ENCODE measurements around the gene MADD.

The MADD gene

GRCh38 chr11:47249378-47249715 is 20.6 kb upstream of the MADD start:
- H3K4me1 ChIP-seq, result peaks cover 26% of the 10 kb centered on the region
- H3K9me3 ChIP-seq, result no peaks in the 10 kb centered on the region
- H3K27ac ChIP-seq, result peak overlapping the region; percentile 96
- H3K27me3 ChIP-seq, result no peaks in the 10 kb centered on the region
- H3K36me3 ChIP-seq, result peaks cover 31% of the 10 kb centered on the region
- TF ChIP-seq Cebpa-rat (IDR thresholded peaks at IDR 0.05), result no peak
- H3K4me3 ChIP-seq, result peak overlapping the region; percentile 77
- no peaks in the 10 kb centered on the region for H4K20me1 ChIP-seq
- H3K4me2 ChIP-seq, result peak overlapping the region; percentile 98
- peak overlapping the region; percentile 93 for H3K9ac ChIP-seq

- Histone ChIP-seq H3K9me3 (no peaks in the 10 kb centered on the region), H3K27me3 (no peaks in the 10 kb centered on the region), H3K4me2 (no peak overlapping the region), H3K36me3 (peaks cover 7% of the 10 kb centered on the region), H3K27ac (no peak overlapping the region), H3K4me1 (peaks cover 31% of the 10 kb centered on the region), H4K20me1 (no peaks in the 10 kb centered on the region), H3K9ac (no peak overlapping the region), H3K4me3 (no peak overlapping the region)
- no peak for TF ChIP-seq Cebpa-rat (IDR thresholded peaks at IDR 0.05)
These were observed 18.2 kb upstream of the MADD start for GRCh38 chr11:47251751-47252150.

GRCh38 chr11:47253660-47254059 is 16.3 kb upstream of the MADD start:
- no peak for TF ChIP-seq Cebpa-rat (IDR thresholded peaks at IDR 0.05)
- no peak overlapping the region for H3K27ac ChIP-seq
- no peaks in the 10 kb centered on the region for H3K9me3 ChIP-seq
- no peak overlapping the region for H3K4me3 ChIP-seq
- H3K4me1 ChIP-seq, result peaks cover 31% of the 10 kb centered on the region
- no peaks in the 10 kb centered on the region for H4K20me1 ChIP-seq
- H3K9ac ChIP-seq, result no peak overlapping the region
- no peaks in the 10 kb centered on the region for H3K27me3 ChIP-seq
- H3K4me2 ChIP-seq, result no peak overlapping the region
- H3K36me3 ChIP-seq, result no peaks in the 10 kb centered on the region

- no peaks in the 10 kb centered on the region for H3K27me3 ChIP-seq
- no peaks in the 10 kb centered on the region for H4K20me1 ChIP-seq
- H3K4me1 ChIP-seq, result peaks cover 35% of the 10 kb centered on the region
- no peak overlapping the region for H3K4me3 ChIP-seq
- H3K27ac ChIP-seq, result no peak overlapping the region
- no peak for TF ChIP-seq Cebpa-rat (IDR thresholded peaks at IDR 0.05)
- H3K4me2 ChIP-seq, result no peak overlapping the region
- no peak overlapping the region for H3K9ac ChIP-seq
- H3K9me3 ChIP-seq, result no peaks in the 10 kb centered on the region
- H3K36me3 ChIP-seq, result no peaks in the 10 kb centered on the region
These were observed 15.5 kb upstream of the MADD start for GRCh38 chr11:47254386-47254785.

- Histone ChIP-seq H3K4me2 (no peak overlapping the region), H3K27me3 (no peaks in the 10 kb centered on the region)
- no peak for TF ChIP-seq Cebpa-rat (IDR thresholded peaks at IDR 0.05)
These were observed 13.6 kb upstream of the MADD start for GRCh38 chr11:47256374-47256773.

GRCh38 chr11:47257177-47257516 is 12.8 kb upstream of the MADD start:
- H3K27ac ChIP-seq, result 0 out of 2 replicates have a peak overlapping the region, but pooled peaks have one; percentile 60

More at GRCh38 chr11:47256374-47256773, 13.6 kb upstream of the MADD start:
- peaks cover 37% of the 10 kb centered on the region for H3K4me1 ChIP-seq
- no peaks in the 10 kb centered on the region for H3K36me3 ChIP-seq
- no peak overlapping the region for H3K9ac ChIP-seq
- H3K9me3 ChIP-seq, result no peaks in the 10 kb centered on the region
- H4K20me1 ChIP-seq, result no peaks in the 10 kb centered on the region
- H3K27ac ChIP-seq, result no peak overlapping the region
- no peak overlapping the region for H3K4me3 ChIP-seq

GRCh38 chr11:47257517-47258316 is 12.2 kb upstream of the MADD start, which contains the start of gene NR1H3:
Gene NR1H3, plus strand, starts transcription at chr11:47257996. Its CDS starts 1,221 bp downstream, at chr11:47259217.
- Histone ChIP-seq H3K36me3 (no peaks in the 10 kb centered on the region), H3K27ac (peak within 1 kb of the TSS; percentile 74), H3K9ac (peak within 1 kb of the TSS; percentile 60), H4K20me1 (no peaks in the 10 kb centered on the region), H3K4me2 (peak within 1 kb of the TSS; percentile 69), H3K4me1 (peaks cover 37% of the 10 kb centered on the region), H3K4me3 (no peak within 1 kb of the TSS), H3K9me3 (no peaks in the 10 kb centered on the region), H3K27me3 (no peaks in the 10 kb centered on the region)
- no peak for TF ChIP-seq Cebpa-rat (IDR thresholded peaks at IDR 0.05)

More at GRCh38 chr11:47257177-47257516, 12.8 kb upstream of the MADD start:
- Histone ChIP-seq H3K9ac (0 out of 2 replicates have a peak overlapping the region, but pooled peaks have one; percentile 48), H3K4me2 (no peak overlapping the region), H3K36me3 (no peaks in the 10 kb centered on the region), H3K9me3 (no peaks in the 10 kb centered on the region), H3K4me1 (peaks cover 37% of the 10 kb centered on the region), H4K20me1 (no peaks in the 10 kb centered on the region), H3K27me3 (no peaks in the 10 kb centered on the region), H3K4me3 (no peak overlapping the region)
- no peak for TF ChIP-seq Cebpa-rat (IDR thresholded peaks at IDR 0.05)

GRCh38 chr11:47258317-47258902 is 11.5 kb upstream of the MADD start:
- Histone ChIP-seq H3K4me2 (peak overlapping the region; percentile 69), H4K20me1 (no peaks in the 10 kb centered on the region), H3K9me3 (no peaks in the 10 kb centered on the region), H3K27ac (peak overlapping the region; percentile 60), H3K9ac (no peak overlapping the region; the same call in 1 of the 2 replicates), H3K27me3 (no peaks in the 10 kb centered on the region), H3K4me1 (peaks cover 37% of the 10 kb centered on the region), H3K4me3 (no peak overlapping the region), H3K36me3 (no peaks in the 10 kb centered on the region)
- no peak for TF ChIP-seq Cebpa-rat (IDR thresholded peaks at IDR 0.05)

- no peaks in the 10 kb centered on the region for H4K20me1 ChIP-seq
- peaks cover 37% of the 10 kb centered on the region for H3K4me1 ChIP-seq
- no peak overlapping the region for H3K4me3 ChIP-seq
- H3K4me2 ChIP-seq, result peak overlapping the region; percentile 69
- H3K27ac ChIP-seq, result peak overlapping the region; percentile 74
- peak overlapping the region; percentile 60 for H3K9ac ChIP-seq
- no peaks in the 10 kb centered on the region for H3K27me3 ChIP-seq
- H3K36me3 ChIP-seq, result no peaks in the 10 kb centered on the region
- no peaks in the 10 kb centered on the region for H3K9me3 ChIP-seq
- TF ChIP-seq Cebpa-rat (IDR thresholded peaks at IDR 0.05), result no peak
These were observed 10.5 kb upstream of the MADD start for GRCh38 chr11:47259232-47259977.

- peak overlapping the region; percentile 74 for H3K27ac ChIP-seq
- H3K9me3 ChIP-seq, result no peaks in the 10 kb centered on the region
- H3K27me3 ChIP-seq, result no peaks in the 10 kb centered on the region
- H3K4me1 ChIP-seq, result peaks cover 41% of the 10 kb centered on the region
- no peaks in the 10 kb centered on the region for H3K36me3 ChIP-seq
- no peak overlapping the region for H3K4me2 ChIP-seq
- H3K4me3 ChIP-seq, result no peak overlapping the region
- no peak overlapping the region for H3K9ac ChIP-seq
- TF ChIP-seq Cebpa-rat (IDR thresholded peaks at IDR 0.05), result no peak
- H4K20me1 ChIP-seq, result no peaks in the 10 kb centered on the region
These were observed 9.6 kb upstream of the MADD start for GRCh38 chr11:47260366-47260765.

All from BLaER1 (cell line).